ENCODE results near the gene LRG1. TPM values are rescaled to one million over a fixed set of nuclear protein-coding genes. Genes with fewer than 3 reads are reported as not detected.

Gene LRG1
- total and polyA plus RNA-seq, 7 donors, result 0.36 to 21.0 (median 2.4) TPM; not detected in 1

- intact Hi-C loops (cut with DNase I), result no loop called here
- 91 to 94% methylated on average over 11 of the region's 11 CpGs for WGBS, 2 donors
- TF ChIP-seq CTCF (IDR thresholded peaks at IDR 0.05), result no peak
- no peak for TF ChIP-seq EP300 (IDR thresholded peaks at IDR 0.05)
- no peak for TF ChIP-seq POLR2AphosphoS5 (IDR thresholded peaks at IDR 0.05)
- no peak for TF ChIP-seq POLR2A (IDR thresholded peaks at IDR 0.05)
Measured at GRCh38 chr19:4487572-4487971, 52.3 kb downstream of the LRG1 start.

More at GRCh38 chr19:4487572-4487971, 52.3 kb downstream of the LRG1 start:
- DNase-seq, result no peak
- no peaks in the 10 kb centered on the region for H3K27me3 ChIP-seq
- no peaks in the 10 kb centered on the region for H3K4me1 ChIP-seq
- no peak overlapping the region for H3K27ac ChIP-seq
- no peak overlapping the region for H3K4me3 ChIP-seq
- peaks cover 7 to 71% (median 31%) of the 10 kb centered on the region in 4 donors for H3K36me3 ChIP-seq
- no peaks in the 10 kb centered on the region for H3K9me3 ChIP-seq

Other genes with a start within 250 kb of the LRG1 start
- not detected for gene TMIGD2, start 237.6 kb downstream of the LRG1 start, total RNA-seq
- gene TMIGD2, start 237.6 kb downstream of the LRG1 start, polyA plus RNA-seq, result 1 to 10 TPM in 1 of 3 donors, under 1 TPM in 1, not detected in 1; 0.60 to 6.3 TPM
- 1 to 10 TPM in 2 of 4 donors, not detected in 2; 1.1 to 1.5 TPM for gene FSD1, start 235.4 kb downstream of the LRG1 start, total RNA-seq
- gene FSD1, start 235.4 kb downstream of the LRG1 start, polyA plus RNA-seq, result 1 to 10 TPM in 2 of 3 donors, not detected in 1; 1.6 to 2.6 TPM
- gene STAP2, start 201.2 kb downstream of the LRG1 start, total RNA-seq, result 1 to 10 TPM in 3 of 4 donors, under 1 TPM in 1; 0.99 to 5.5 (median 2.7) TPM
- gene STAP2, start 201.2 kb downstream of the LRG1 start, polyA plus RNA-seq, result 100 to 1,000 TPM; 146 to 313 (median 199) TPM
- gene MPND, start 196.5 kb downstream of the LRG1 start, total RNA-seq, result 10 to 100 TPM in 1 of 4 donors, 1 to 10 TPM in 3; 8.6 to 13.3 (median 9.3) TPM
- 10 to 100 TPM; 38.2 to 65.2 (median 60.1) TPM for gene MPND, start 196.5 kb downstream of the LRG1 start, polyA plus RNA-seq
- 10 to 100 TPM; 28.5 to 33.9 (median 32.2) TPM for gene SH3GL1, start 139.5 kb downstream of the LRG1 start, total RNA-seq
- gene SH3GL1, start 139.5 kb downstream of the LRG1 start, polyA plus RNA-seq, result 10 to 100 TPM; 37.9 to 47.4 (median 45.0) TPM
- gene CHAF1A, start 137.4 kb downstream of the LRG1 start, total RNA-seq, result 1 to 10 TPM; 3.6 to 5.5 (median 4.1) TPM
- gene CHAF1A, start 137.4 kb downstream of the LRG1 start, polyA plus RNA-seq, result 10 to 100 TPM in 2 of 3 donors, 1 to 10 TPM in 1; 5.4 to 19.1 (median 10.6) TPM
- 100 to 1,000 TPM in 1 of 4 donors, 10 to 100 TPM in 3; 47.1 to 103 (median 62.7) TPM for gene UBXN6, start 82.2 kb downstream of the LRG1 start, total RNA-seq
- 100 to 1,000 TPM in 2 of 3 donors, 10 to 100 TPM in 1; 96.3 to 160 (median 114) TPM for gene UBXN6, start 82.2 kb downstream of the LRG1 start, polyA plus RNA-seq
- gene HDGFL2, start 67.7 kb downstream of the LRG1 start, total RNA-seq, result 10 to 100 TPM; 31.0 to 45.5 (median 40.4) TPM
- 10 to 100 TPM; 19.8 to 78.2 (median 22.2) TPM for gene HDGFL2, start 67.7 kb downstream of the LRG1 start, polyA plus RNA-seq
- gene PLIN4, start 21.6 kb downstream of the LRG1 start, total RNA-seq, result 10 to 100 TPM; 41.3 to 71.7 (median 55.9) TPM
- gene PLIN4, start 21.6 kb downstream of the LRG1 start, polyA plus RNA-seq, result 10 to 100 TPM in 1 of 3 donors, 1 to 10 TPM in 1, under 1 TPM in 1; 0.69 to 22.3 (median 1.8) TPM
- 10 to 100 TPM in 1 of 4 donors, 1 to 10 TPM in 3; 2.5 to 10.0 (median 4.2) TPM for gene PLIN5, start 4.8 kb downstream of the LRG1 start, total RNA-seq
- 1 to 10 TPM in 2 of 3 donors, under 1 TPM in 1; 0.69 to 3.1 (median 2.4) TPM for gene PLIN5, start 4.8 kb downstream of the LRG1 start, polyA plus RNA-seq
- 1 to 10 TPM; 1.1 to 5.7 (median 1.6) TPM for gene SEMA6B, start 19.6 kb upstream of the LRG1 start, total RNA-seq
- 10 to 100 TPM in 1 of 3 donors, 1 to 10 TPM in 1, under 1 TPM in 1; 0.60 to 16.9 (median 4.7) TPM for gene SEMA6B, start 19.6 kb upstream of the LRG1 start, polyA plus RNA-seq
- 10 to 100 TPM; 18.9 to 25.2 (median 20.0) TPM for gene TNFAIP8L1, start 99.5 kb upstream of the LRG1 start, total RNA-seq
- 10 to 100 TPM in 1 of 3 donors, 1 to 10 TPM in 2; 3.7 to 17.1 (median 4.8) TPM for gene TNFAIP8L1, start 99.5 kb upstream of the LRG1 start, polyA plus RNA-seq
- 10 to 100 TPM; 25.7 to 37.4 (median 34.0) TPM for gene MYDGF, start 130.3 kb upstream of the LRG1 start, total RNA-seq
- 100 to 1,000 TPM in 1 of 3 donors, 10 to 100 TPM in 2; 34.2 to 200 (median 55.3) TPM for gene MYDGF, start 130.3 kb upstream of the LRG1 start, polyA plus RNA-seq
- 10 to 100 TPM; 29.6 to 90.6 (median 40.5) TPM for gene DPP9, start 183.8 kb upstream of the LRG1 start, total RNA-seq
- 10 to 100 TPM; 27.6 to 62.6 (median 31.7) TPM for gene DPP9, start 183.8 kb upstream of the LRG1 start, polyA plus RNA-seq